Left lung (tissue), 10 donors: ENCODE measurements around the gene SLC16A6. TPM values are rescaled to one million over a fixed set of nuclear protein-coding genes. Genes with fewer than 3 reads are reported as not detected.
A peak's percentile ranks its signal among the peaks of the same experiment; 100 is the strongest.

Experiments
- ATAC-seq: fragments of 200-7000 bp; cut with Tn5 transposase; one replicate; pipeline ENCODE4 v1.9.1; 2020; ENCODE audit warnings: moderate library complexity
- DNase-seq, 4 donors: peaks; one replicate each; pipeline ENCODE4 v3.0.0-alpha.2; 2013 to 2020
- H3K27ac ChIP-seq, 2 donors: fragments of 200-600 bp; sonication (generic) in 1 of 2; one replicate each; pipeline versions ENCODE4 v1.5.0 to v1.8.0; 2020 to 2021
- H3K27me3 ChIP-seq, 2 donors: fragments of 200-600 bp; sonication (generic) in 1 of 2; one replicate each; pipeline versions ENCODE4 v1.5.0 to v1.8.0; 2020 to 2021
- H3K36me3 ChIP-seq, 2 donors: fragments of 200-600 bp; sonication (generic) in 1 of 2; one replicate each; pipeline versions ENCODE4 v1.5.0 to v1.8.0; 2020 to 2021
- H3K4me1 ChIP-seq, 2 donors: fragments of 200-600 bp; one replicate each; pipeline ENCODE4 v1.8.0; 2021
- H3K4me3 ChIP-seq, 2 donors: fragments of 200-600 bp; sonication (generic) in 1 of 2; one replicate each; pipeline versions ENCODE4 v1.5.0 to v1.8.0; 2020 to 2021; ENCODE audit warnings: mild to moderate bottlenecking in 1 of 2
- H3K9me3 ChIP-seq, 2 donors: fragments of 200-600 bp; sonication (generic) in 1 of 2; one replicate each; pipeline versions ENCODE4 v1.5.0 to v1.8.0; 2020 to 2021
- CTCF ChIP-seq, 2 donors: fragments of 200-600 bp; sonication (generic) in 1 of 2; IDR thresholded peaks; one replicate each; pipeline versions ENCODE4 v1.5.0 to v1.8.0; 2021; ENCODE audit warnings: antibody characterized with exemption in 2 of 2
- intact Hi-C, 2 donors: fragments of 100-400 bp; cut with DNase I; formaldehyde crosslinking; loops; one replicate each; pipeline versions ENCODE4 v1.11.2 to v1.14.2; 2022
- polyA plus RNA-seq, 6 donors: library from polyadenylated mRNA; unstranded; fragments of 120-200 nt; gene quantifications; one replicate each; pipeline ENCODE4 v1.2.1, GENCODE V29; 2013; ENCODE audit not compliant: insufficient read length in 6 of 6
- total RNA-seq, 2 donors: library from RNA; stranded (reverse); fragmentation: NEBNext Ultra II Directional; extraction: Animal tissue kit (Norgen Biotek cat#: 25700); gene quantifications; one replicate each; pipeline ENCODE4 v1.2.1, GENCODE V29; 2021
- donor health status: DM: no; HTN: yes; CAD: no.
- donor health status: DM: no; HTN: no; CAD: no.

Gene SLC16A6
- total and polyA plus RNA-seq, 8 donors: 0.47 to 10.5 (median 0.87) TPM

- Histone ChIP-seq H3K27me3 (no peaks in the 10 kb centered on the region), H3K4me3 (no peak overlapping the region), H3K9me3 (no peaks in the 10 kb centered on the region), H3K4me1 (peaks cover 0 to 10% of the 10 kb centered on the region in 2 donors), H3K36me3 (no peaks in the 10 kb centered on the region), H3K27ac (no peak overlapping the region)
- ATAC-seq (no peak), DNase-seq (no peak)
- TF ChIP-seq CTCF (IDR thresholded peaks at IDR 0.05): no peak
- intact Hi-C loops: no loop called here
Observed at GRCh38 chr17:68302066-68302564, 11.2 kb upstream of the SLC16A6 start.

DNA sequence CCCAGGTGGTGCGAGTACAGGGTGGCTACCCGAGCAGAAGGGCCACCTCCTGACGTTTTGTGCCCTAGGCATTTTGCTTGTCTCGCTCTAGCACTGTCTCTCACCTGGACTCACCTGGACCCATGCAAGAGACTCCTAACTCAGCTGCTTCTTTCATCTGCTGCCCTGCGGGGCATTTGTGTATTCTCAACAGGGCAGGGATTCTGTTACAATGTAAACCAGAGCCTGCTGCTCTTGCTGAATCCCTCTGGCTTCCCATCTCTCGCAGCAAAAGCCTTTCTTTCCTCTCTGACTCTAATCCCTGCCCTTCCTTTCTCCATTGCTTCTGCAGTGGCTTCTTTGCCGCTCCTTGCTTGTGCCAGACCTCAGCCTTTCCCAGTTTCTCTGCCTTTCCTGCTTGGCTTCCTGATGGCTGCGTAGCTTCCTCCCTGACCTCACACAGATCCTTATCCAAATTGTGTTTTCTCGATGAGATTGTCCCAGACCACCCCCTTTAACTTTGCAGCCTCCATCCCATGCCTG, 10.6 kb upstream of the SLC16A6 start:
- no peak for ATAC-seq
- intact Hi-C loops: no loop called here
- H3K4me1 ChIP-seq: peaks cover 0 to 16% of the 10 kb centered on the region in 2 donors
- TF ChIP-seq CTCF (IDR thresholded peaks at IDR 0.05): no peak
- DNase-seq: no peak
- H3K36me3 ChIP-seq: no peaks in the 10 kb centered on the region
- no peak overlapping the region for H3K4me3 ChIP-seq
- peaks cover 0 to 5% of the 10 kb centered on the region in 2 donors for H3K27me3 ChIP-seq
- no peak overlapping the region for H3K27ac ChIP-seq
- H3K9me3 ChIP-seq: no peaks in the 10 kb centered on the region

DNA sequence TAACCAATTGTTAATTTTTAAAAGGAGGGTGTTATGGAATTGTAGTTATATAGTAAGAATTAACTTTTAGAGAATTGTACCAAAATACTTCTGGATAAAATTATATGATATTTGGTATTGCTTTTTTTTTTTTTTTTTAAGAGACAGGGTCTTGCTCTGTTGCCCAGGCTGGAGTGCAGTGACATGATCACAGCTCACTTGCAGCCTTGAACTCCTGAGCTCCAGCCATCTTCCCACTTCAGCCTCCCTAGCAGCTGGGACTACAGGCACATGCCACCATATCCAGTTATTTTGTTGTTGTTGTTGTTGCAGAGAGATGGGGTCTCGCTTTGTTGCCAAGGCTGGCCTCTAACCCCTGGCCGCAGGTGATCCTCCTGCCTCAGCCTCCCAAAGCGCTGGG, 8.9 kb upstream of the SLC16A6 start:
- ATAC-seq (no peak), DNase-seq (no peak)
- no peak overlapping the region for H3K4me3 ChIP-seq
- H3K4me1 ChIP-seq: peaks cover 0 to 23% of the 10 kb centered on the region in 2 donors
- no peaks in the 10 kb centered on the region for H3K36me3 ChIP-seq
- H3K27ac ChIP-seq: no peak overlapping the region
- peaks cover 0 to 12% of the 10 kb centered on the region in 2 donors for H3K27me3 ChIP-seq
- no peak for TF ChIP-seq CTCF (IDR thresholded peaks at IDR 0.05)
- H3K9me3 ChIP-seq: no peaks in the 10 kb centered on the region
- intact Hi-C loops: no loop called here

DNA sequence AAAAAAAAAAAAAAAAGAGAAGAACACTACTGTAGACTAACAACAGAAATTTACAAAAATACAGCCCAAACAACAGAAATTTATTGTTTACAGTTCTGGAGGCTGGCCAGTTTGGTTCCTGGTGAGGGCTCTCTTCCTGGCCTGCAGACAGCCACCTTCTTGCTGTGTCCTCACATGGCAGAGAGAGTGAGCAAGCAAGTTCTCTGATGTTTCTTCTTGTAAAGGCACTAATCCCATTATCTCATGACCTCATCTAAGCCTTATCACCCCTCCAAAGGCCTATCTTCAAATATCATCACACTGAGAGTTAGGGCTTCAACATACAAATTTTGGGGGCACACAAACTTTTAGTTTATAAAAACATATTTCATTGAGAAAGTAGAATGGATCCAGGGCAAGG, 7.7 kb upstream of the SLC16A6 start:
- Histone ChIP-seq H3K27me3 (peaks cover 5 to 24% of the 10 kb centered on the region in 2 donors), H3K4me1 (peaks cover 0 to 23% of the 10 kb centered on the region in 2 donors), H3K9me3 (no peaks in the 10 kb centered on the region), H3K27ac (no peak overlapping the region), H3K36me3 (no peaks in the 10 kb centered on the region), H3K4me3 (no peak overlapping the region)
- TF ChIP-seq CTCF (IDR thresholded peaks at IDR 0.05): no peak
- intact Hi-C loops: no loop called here
- DNase-seq (no peak), ATAC-seq (no peak)

DNA sequence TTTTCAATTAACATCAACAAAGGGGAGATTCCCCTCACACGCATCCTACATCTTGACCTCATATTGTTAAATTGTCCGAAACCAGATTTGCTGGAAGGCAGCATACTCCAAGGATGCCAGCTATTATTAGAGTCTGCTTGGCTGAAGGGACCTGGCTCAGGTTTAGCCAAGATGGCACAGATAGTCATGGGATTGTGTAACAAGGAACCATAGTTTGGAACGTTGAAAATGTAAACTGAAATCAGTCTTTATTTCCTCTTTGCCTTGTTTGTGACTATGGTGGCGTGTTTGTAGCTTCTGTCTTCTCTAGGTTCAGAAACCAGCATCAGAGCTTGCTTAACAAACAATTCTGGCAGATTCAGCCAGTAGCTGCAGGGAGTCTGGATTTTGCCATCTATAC, 6.3 kb upstream of the SLC16A6 start:
- Histone ChIP-seq H3K27ac (peak overlapping the region; percentile 40 to 78), H3K36me3 (no peaks in the 10 kb centered on the region), H3K4me1 (peaks cover 4 to 32% of the 10 kb centered on the region in 2 donors), H3K27me3 (peaks cover 12 to 38% of the 10 kb centered on the region in 2 donors), H3K9me3 (no peaks in the 10 kb centered on the region), H3K4me3 (no peak overlapping the region)
- TF ChIP-seq CTCF (IDR thresholded peaks at IDR 0.05): no peak
- ATAC-seq: no peak
- no peak for DNase-seq
- intact Hi-C loops: no loop called here
